ENCODE results near the gene CYP26A1. TPM values are rescaled to one million over a fixed set of nuclear protein-coding genes. Genes with fewer than 3 reads are reported as not detected.

CYP26A1 gene
- total and polyA plus RNA-seq, 2 donors (not counting 1 experiment from before 2014, with no cell fraction given) = under 0.01 TPM; not detected in 1

DNA sequence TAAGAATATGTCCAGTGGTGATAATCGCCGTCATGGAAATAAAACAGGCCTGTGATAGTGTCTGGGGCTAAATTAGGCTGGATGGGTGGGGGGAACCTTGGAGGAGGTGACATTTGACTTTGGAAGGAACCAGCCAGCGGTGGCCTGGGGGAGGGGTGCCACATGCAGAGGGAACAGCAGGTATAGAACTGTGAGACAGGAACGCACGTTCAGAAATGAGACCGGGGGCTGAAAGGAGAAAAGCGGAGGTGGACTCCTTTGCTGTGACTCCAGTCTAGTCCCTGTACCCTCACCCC, 2.6 kb upstream of the CYP26A1 start:
- Histone ChIP-seq H3K4me2 (ENCODE audit: extremely low read depth, insufficient read depth, low read length) (no peak overlapping the region), H3K36me3 (ENCODE audit: control insufficient read depth, insufficient read depth, low read length) (no peaks in the 10 kb centered on the region), H3K79me2 (ENCODE audit: control insufficient read depth, insufficient read depth, low read length) (no peaks in the 10 kb centered on the region), H3K9ac (ENCODE audit: insufficient read depth, low read length) (no peak overlapping the region), H2AFZ (ENCODE audit: low read length) (no peak overlapping the region), H3K9me3 (ENCODE audit: control insufficient read depth, insufficient read depth, low read depth, low read length) (no peaks in the 10 kb centered on the region), H4K20me1 (ENCODE audit: control insufficient read depth, extremely low read depth, insufficient read depth, low read length) (no peaks in the 10 kb centered on the region), H3K4me1 (ENCODE audit: control insufficient read depth, extremely low read depth, insufficient read depth, low read length) (no peaks in the 10 kb centered on the region), H3K4me3 (replicated peaks in 1 of 4; ENCODE audit: control extremely low read depth in 1 of 4, insufficient read depth in 1 of 4, low read depth in 3 of 4, low read length in 4 of 4) (no peak overlapping the region), H3K27ac (ENCODE audit: insufficient read depth, low read length) (no peak overlapping the region), H3K27me3 (ENCODE audit: control insufficient read depth, insufficient read depth, low read length) (peaks cover 77% of the 10 kb centered on the region)
- DNase-seq (ENCODE audit: low read depth in 2 of 2) = no peak
- no peak for TF ChIP-seq CTCF (conservative IDR thresholded peaks at IDR 0.05 in 1 of 2, IDR thresholded peaks at IDR 0.05 in 1 of 2; ENCODE audit: low read depth in 1 of 2, low read length in 2 of 2)
- TF ChIP-seq EZH2 (IDR thresholded peaks at IDR 0.05; ENCODE audit: low read length, missing control alignments) = no peak

- no peaks in the 10 kb centered on the region for H3K9me3 ChIP-seq (ENCODE audit: control insufficient read depth, insufficient read depth, low read depth, low read length)
Measured at GRCh38 chr10:93071674-93072224, 1.9 kb upstream of the CYP26A1 start.

DNA sequence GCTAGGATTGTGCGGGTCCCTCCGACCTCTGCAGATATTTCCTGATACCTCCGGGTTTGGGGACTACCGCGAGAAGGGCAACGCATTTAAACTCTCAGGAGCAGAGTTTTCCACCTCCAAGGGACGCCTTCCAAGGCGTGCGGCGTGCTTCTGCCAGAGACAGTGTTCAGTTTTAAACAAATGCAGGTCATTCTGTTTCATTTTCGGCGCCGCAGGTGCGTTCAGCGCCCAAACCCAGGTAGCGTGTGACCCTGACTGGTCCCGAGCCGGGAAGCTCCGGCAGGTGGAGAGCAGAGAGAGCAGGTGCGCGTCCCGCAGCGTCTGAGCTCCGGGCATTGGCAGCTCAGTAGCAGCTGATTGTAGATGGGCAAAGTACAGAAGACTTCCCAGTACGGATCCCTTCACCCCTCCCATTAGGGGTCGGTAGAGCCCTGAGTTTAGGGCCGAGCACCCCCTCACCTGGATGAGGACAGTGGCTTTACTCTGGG, 1.4 kb upstream of the CYP26A1 start:
- Histone ChIP-seq H3K36me3 (ENCODE audit: control insufficient read depth, insufficient read depth, low read length) (no peaks in the 10 kb centered on the region), H3K27ac (ENCODE audit: insufficient read depth, low read length) (no peak overlapping the region), H3K27me3 (ENCODE audit: control insufficient read depth, insufficient read depth, low read length) (peaks cover 65% of the 10 kb centered on the region), H3K4me1 (ENCODE audit: control insufficient read depth, extremely low read depth, insufficient read depth, low read length) (no peaks in the 10 kb centered on the region), H3K9me3 (ENCODE audit: control insufficient read depth, insufficient read depth, low read depth, low read length) (no peaks in the 10 kb centered on the region), H3K79me2 (ENCODE audit: control insufficient read depth, insufficient read depth, low read length) (no peaks in the 10 kb centered on the region), H4K20me1 (ENCODE audit: control insufficient read depth, extremely low read depth, insufficient read depth, low read length) (no peaks in the 10 kb centered on the region), H2AFZ (ENCODE audit: low read length) (no peak overlapping the region), H3K4me2 (ENCODE audit: extremely low read depth, insufficient read depth, low read length) (peak overlapping the region; percentile 62), H3K4me3 (replicated peaks in 1 of 4; ENCODE audit: control extremely low read depth in 1 of 4, insufficient read depth in 1 of 4, low read depth in 3 of 4, low read length in 4 of 4) (peak overlapping the region in 2 of 4 experiments; percentile 21 to 24), H3K9ac (ENCODE audit: insufficient read depth, low read length) (no peak overlapping the region)
- DNase-seq (ENCODE audit: low read depth in 2 of 2) = no peak
- TF ChIP-seq EZH2 (IDR thresholded peaks at IDR 0.05; ENCODE audit: low read length, missing control alignments) (no peak), CTCF (conservative IDR thresholded peaks at IDR 0.05 in 1 of 2, IDR thresholded peaks at IDR 0.05 in 1 of 2; ENCODE audit: low read depth in 1 of 2, low read length in 2 of 2) (no peak)

More at GRCh38 chr10:93071674-93072224, 1.9 kb upstream of the CYP26A1 start:
- Histone ChIP-seq H3K79me2 (ENCODE audit: control insufficient read depth, insufficient read depth, low read length) (no peaks in the 10 kb centered on the region), H3K27me3 (ENCODE audit: control insufficient read depth, insufficient read depth, low read length) (peaks cover 70% of the 10 kb centered on the region), H3K4me3 (replicated peaks in 1 of 4; ENCODE audit: control extremely low read depth in 1 of 4, insufficient read depth in 1 of 4, low read depth in 3 of 4, low read length in 4 of 4) (peak overlapping the region in 2 of 4 experiments; percentile 21 to 24), H3K4me1 (ENCODE audit: control insufficient read depth, extremely low read depth, insufficient read depth, low read length) (no peaks in the 10 kb centered on the region), H3K4me2 (ENCODE audit: extremely low read depth, insufficient read depth, low read length) (peak overlapping the region; percentile 62), H3K27ac (ENCODE audit: insufficient read depth, low read length) (no peak overlapping the region), H3K36me3 (ENCODE audit: control insufficient read depth, insufficient read depth, low read length) (no peaks in the 10 kb centered on the region), H3K9ac (ENCODE audit: insufficient read depth, low read length) (no peak overlapping the region), H2AFZ (ENCODE audit: low read length) (no peak overlapping the region), H4K20me1 (ENCODE audit: control insufficient read depth, extremely low read depth, insufficient read depth, low read length) (no peaks in the 10 kb centered on the region)
- no peak for TF ChIP-seq CTCF (conservative IDR thresholded peaks at IDR 0.05 in 1 of 2, IDR thresholded peaks at IDR 0.05 in 1 of 2; ENCODE audit: low read depth in 1 of 2, low read length in 2 of 2)
- no peak for TF ChIP-seq EZH2 (IDR thresholded peaks at IDR 0.05; ENCODE audit: low read length, missing control alignments)
- DNase-seq (ENCODE audit: low read depth in 2 of 2) = no peak

Data from fibroblast of lung (primary cell).